Measurements from ENCODE around the gene ATCAY. TPM values are rescaled to one million over a fixed set of nuclear protein-coding genes. Genes with fewer than 3 reads are reported as not detected.

Gene ATCAY
- total RNA-seq, 1 donor from 2014 or later: 182 TPM

DNA sequence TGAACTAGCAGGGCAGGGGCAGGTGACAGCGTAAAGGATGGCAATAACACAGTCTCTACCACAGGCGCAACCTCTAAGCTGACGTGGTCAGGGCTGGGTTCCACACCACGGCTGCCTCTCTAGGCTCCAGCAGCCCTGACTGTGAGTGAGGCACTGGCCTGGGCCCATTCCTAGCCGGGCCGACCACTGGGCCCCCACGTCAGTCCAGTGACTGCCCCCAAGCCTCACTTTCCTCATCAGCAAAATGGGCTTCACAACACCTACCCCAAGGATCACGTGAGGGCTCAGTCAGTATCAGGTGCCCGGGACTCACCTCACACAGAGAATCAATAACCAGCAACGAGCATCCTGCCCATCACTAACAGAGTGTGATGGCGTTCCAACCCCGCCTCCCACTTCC lies 16.8 kb upstream of the ATCAY start:
- DNase-seq: peak; percentile 26
- Mint-ChIP-seq H3K36me3 (ENCODE audit: unreplicated experiment) (no peaks in the 10 kb centered on the region), H3K4me3 (ENCODE audit: unreplicated experiment) (no peak overlapping the region), H3K9me3 (ENCODE audit: unreplicated experiment) (peaks cover 4% of the 10 kb centered on the region), H3K4me1 (ENCODE audit: low read depth, unreplicated experiment) (peaks cover 3% of the 10 kb centered on the region), H3K27ac (ENCODE audit: unreplicated experiment) (no peak overlapping the region), H3K27me3 (ENCODE audit: unreplicated experiment) (peaks cover 4% of the 10 kb centered on the region)
- TF ChIP-seq, protein P1, sequence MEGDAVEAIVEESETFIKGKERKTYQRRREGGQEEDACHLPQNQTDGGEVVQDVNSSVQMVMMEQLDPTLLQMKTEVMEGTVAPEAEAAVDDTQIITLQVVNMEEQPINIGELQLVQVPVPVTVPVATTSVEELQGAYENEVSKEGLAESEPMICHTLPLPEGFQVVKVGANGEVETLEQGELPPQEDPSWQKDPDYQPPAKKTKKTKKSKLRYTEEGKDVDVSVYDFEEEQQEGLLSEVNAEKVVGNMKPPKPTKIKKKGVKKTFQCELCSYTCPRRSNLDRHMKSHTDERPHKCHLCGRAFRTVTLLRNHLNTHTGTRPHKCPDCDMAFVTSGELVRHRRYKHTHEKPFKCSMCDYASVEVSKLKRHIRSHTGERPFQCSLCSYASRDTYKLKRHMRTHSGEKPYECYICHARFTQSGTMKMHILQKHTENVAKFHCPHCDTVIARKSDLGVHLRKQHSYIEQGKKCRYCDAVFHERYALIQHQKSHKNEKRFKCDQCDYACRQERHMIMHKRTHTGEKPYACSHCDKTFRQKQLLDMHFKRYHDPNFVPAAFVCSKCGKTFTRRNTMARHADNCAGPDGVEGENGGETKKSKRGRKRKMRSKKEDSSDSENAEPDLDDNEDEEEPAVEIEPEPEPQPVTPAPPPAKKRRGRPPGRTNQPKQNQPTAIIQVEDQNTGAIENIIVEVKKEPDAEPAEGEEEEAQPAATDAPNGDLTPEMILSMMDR (IDR thresholded peaks at IDR 0.05; ENCODE audit: partially characterized antibody, unreplicated experiment): no peak

DNA sequence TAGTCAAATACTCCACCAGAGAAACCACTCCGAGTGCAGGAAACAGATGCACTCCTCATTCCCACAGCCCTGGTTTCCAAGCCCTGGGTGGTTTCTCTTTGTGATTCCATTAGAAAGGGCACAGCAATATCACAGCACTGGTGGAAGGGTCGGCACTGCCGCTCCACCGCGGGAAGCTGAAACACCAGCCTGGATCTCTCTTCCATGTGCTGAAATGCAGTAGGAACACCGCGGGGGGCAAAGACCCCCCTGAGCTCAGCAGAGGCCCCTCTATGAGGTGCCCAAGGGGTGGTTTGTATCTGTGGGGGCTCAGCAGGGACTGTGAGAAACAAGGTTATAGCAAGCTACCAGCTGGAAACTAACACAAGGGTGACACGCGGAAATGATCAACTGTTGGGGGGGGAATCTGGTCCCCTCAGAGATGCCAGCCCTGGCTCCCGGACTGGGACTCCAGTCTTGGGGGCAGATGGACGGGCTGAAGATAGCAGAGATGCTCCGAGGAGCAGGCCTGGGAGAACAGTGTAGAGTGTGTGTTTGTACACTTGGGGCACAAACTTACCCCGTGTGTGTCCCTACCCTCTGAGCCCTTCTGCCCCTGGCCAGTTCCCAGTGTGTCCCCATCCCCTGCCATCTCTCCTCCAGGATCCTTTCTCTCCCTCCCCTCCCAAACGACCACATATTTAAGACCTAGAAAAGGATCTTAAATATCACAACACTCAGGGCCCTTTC lies 13.4 kb upstream of the ATCAY start:
- no peak for DNase-seq
- H3K27me3 Mint-ChIP-seq (ENCODE audit: unreplicated experiment): peaks cover 13% of the 10 kb centered on the region
- H3K36me3 Mint-ChIP-seq (ENCODE audit: unreplicated experiment): no peaks in the 10 kb centered on the region
- no peak overlapping the region for H3K27ac Mint-ChIP-seq (ENCODE audit: unreplicated experiment)
- peak overlapping the region; percentile 38 for H3K4me3 Mint-ChIP-seq (ENCODE audit: unreplicated experiment)
- TF ChIP-seq, protein P1 (IDR thresholded peaks at IDR 0.05; ENCODE audit: partially characterized antibody, unreplicated experiment): no peak
- peaks cover 7% of the 10 kb centered on the region for H3K9me3 Mint-ChIP-seq (ENCODE audit: unreplicated experiment)
- H3K4me1 Mint-ChIP-seq (ENCODE audit: low read depth, unreplicated experiment): peaks cover 3% of the 10 kb centered on the region

DNA sequence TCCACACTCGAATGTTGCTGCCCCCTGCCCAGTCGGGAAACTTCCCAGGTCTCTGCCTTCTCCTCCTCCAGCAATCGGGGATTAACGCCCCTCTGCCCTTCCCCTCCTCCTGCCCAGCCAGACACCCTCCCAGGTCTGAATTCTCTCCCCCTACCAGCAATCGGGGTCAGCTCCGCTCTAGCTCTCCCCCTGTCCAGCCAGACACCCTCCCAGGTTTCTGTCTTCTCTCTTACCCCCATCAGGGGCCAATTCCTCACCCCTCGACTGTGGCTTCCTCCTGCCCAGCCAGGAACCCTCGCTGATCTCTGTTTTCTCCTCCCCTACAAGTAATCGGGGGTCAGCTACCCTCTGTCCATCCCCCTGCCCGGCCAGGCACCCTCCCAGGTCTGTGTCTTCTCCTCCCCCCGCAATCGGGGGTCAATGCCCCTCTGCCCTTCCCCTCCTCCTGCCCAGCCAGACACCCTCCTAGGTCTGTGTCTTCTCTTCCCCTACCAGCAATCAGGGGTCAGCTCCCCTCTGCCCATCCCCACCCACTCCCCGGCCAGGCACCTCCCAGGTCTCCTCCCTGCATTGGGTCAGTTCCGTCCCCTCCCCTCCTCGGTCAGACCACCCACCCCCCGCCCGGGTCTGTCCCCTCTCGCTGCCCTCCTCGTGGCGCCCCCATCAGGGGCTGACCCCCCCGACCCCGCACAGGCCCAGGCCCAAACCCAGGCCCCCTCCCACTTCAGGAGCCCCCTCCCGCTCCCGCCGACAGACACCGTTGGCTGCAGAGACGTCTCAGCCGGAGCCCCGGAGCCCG lies 12.3 kb upstream of the ATCAY start:
- Mint-ChIP-seq H3K36me3 (ENCODE audit: unreplicated experiment) (no peaks in the 10 kb centered on the region), H3K4me3 (ENCODE audit: unreplicated experiment) (peak overlapping the region; percentile 77), H3K4me1 (ENCODE audit: low read depth, unreplicated experiment) (peaks cover 3% of the 10 kb centered on the region), H3K9me3 (ENCODE audit: unreplicated experiment) (peaks cover 6% of the 10 kb centered on the region), H3K27me3 (ENCODE audit: unreplicated experiment) (peaks cover 13% of the 10 kb centered on the region), H3K27ac (ENCODE audit: unreplicated experiment) (no peak overlapping the region)
- TF ChIP-seq, protein P1 (IDR thresholded peaks at IDR 0.05; ENCODE audit: partially characterized antibody, unreplicated experiment): no peak
- DNase-seq: peak; percentile 30

DNA sequence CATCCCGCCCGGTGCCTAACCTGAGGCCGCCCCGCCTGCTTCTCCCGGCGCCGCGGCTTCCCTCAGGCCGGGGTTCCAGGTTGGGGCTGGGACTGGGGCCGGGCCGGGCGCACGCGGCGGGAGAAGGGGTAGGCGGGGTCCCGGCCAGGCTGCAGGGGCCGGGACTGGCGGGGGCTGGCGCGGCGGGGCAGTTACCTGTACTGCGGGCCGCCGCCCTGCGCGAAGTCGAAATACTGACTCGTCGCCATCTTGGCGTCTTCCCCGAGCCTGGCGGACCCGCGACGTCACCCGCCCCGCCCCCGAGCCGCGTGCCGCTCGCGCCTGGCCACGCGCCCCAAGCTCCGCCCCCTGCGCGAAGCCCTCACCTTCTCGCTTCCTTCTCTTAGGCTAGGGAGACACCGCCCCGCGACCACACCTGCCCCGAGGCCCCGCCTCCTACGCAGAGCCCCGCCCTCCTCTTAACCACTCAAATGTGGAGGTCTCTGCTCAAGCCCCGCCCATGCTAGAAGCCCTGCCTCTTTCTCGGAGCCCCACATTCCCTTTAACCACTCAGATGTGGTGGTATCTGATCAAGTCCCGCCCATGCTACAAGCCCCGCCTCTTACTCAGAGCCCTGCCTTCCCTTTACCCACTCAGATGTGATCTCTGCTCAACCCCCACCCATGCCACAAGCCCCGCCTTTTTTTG lies 11.6 kb upstream of the ATCAY start, which contains the start of gene ZFR2:
Gene ZFR2 (minus strand): TSS at position 269 of the 687 bp plus-strand sequence. CDS start 21 bp downstream, at position 248.
- TF ChIP-seq, protein P1 (IDR thresholded peaks at IDR 0.05; ENCODE audit: partially characterized antibody, unreplicated experiment): no peak
- peak within 1 kb of the TSS; percentile 77 for H3K4me3 Mint-ChIP-seq (ENCODE audit: unreplicated experiment)
- peaks cover 3% of the 10 kb centered on the region for H3K4me1 Mint-ChIP-seq (ENCODE audit: low read depth, unreplicated experiment)
- no peaks in the 10 kb centered on the region for H3K36me3 Mint-ChIP-seq (ENCODE audit: unreplicated experiment)
- H3K27ac Mint-ChIP-seq (ENCODE audit: unreplicated experiment): no peak within 1 kb of the TSS
- peaks cover 13% of the 10 kb centered on the region for H3K27me3 Mint-ChIP-seq (ENCODE audit: unreplicated experiment)
- DNase-seq: peak; percentile 74
- peaks cover 6% of the 10 kb centered on the region for H3K9me3 Mint-ChIP-seq (ENCODE audit: unreplicated experiment)

Measured in glutamatergic neuron (in vitro differentiated cells).